ENCODE measurements around the gene ATAD3A. TPM values are rescaled to one million over a fixed set of nuclear protein-coding genes. Genes with fewer than 3 reads are reported as not detected.
A peak's percentile ranks its signal among the peaks of the same experiment; 100 is the strongest.

The ATAD3A gene
- total RNA-seq, 2 experiments from 2014 or later: 32.6 to 33.6 TPM

GRCh38 chr1:1534401-1535154 is 22.6 kb downstream of the ATAD3A start:
- H3K4me1 Mint-ChIP-seq: no peaks in the 10 kb centered on the region
- no peak for DNase-seq
- no peak for ATAC-seq (ENCODE audit: low read depth)
- peaks cover 4% of the 10 kb centered on the region for H3K9me3 Mint-ChIP-seq
- POLR2A ChIA-PET: no interaction called here
- H3K27me3 Mint-ChIP-seq: no peaks in the 10 kb centered on the region
- H3K4me3 Mint-ChIP-seq: no peak overlapping the region
- H3K36me3 Mint-ChIP-seq: peaks cover 16% of the 10 kb centered on the region
- H3K27ac Mint-ChIP-seq: no peak overlapping the region

- no peak for DNase-seq
- Mint-ChIP-seq H3K9me3 (peaks cover 4% of the 10 kb centered on the region), H3K27me3 (no peaks in the 10 kb centered on the region), H3K4me1 (no peaks in the 10 kb centered on the region), H3K36me3 (peaks cover 8% of the 10 kb centered on the region), H3K4me3 (no peak overlapping the region), H3K27ac (no peak overlapping the region)
- no peak for ATAC-seq (ENCODE audit: low read depth)
- POLR2A ChIA-PET: no interaction called here
These were observed 23.4 kb downstream of the ATAD3A start for GRCh38 chr1:1535201-1536018.

- no peaks in the 10 kb centered on the region for H3K4me1 Mint-ChIP-seq
- POLR2A ChIA-PET: interaction anchor here (1.1 kb wide), 1 partner anchor 11 kb away, joined by 3 read pairs; no protein-coding TSS in a partner anchor
- no peaks in the 10 kb centered on the region for H3K27me3 Mint-ChIP-seq
- H3K27ac Mint-ChIP-seq: no peak overlapping the region
- peaks cover 5% of the 10 kb centered on the region for H3K36me3 Mint-ChIP-seq
- H3K9me3 Mint-ChIP-seq: peaks cover 4% of the 10 kb centered on the region
- H3K4me3 Mint-ChIP-seq: no peak overlapping the region
- DNase-seq (no peak), ATAC-seq (ENCODE audit: low read depth) (no peak)
These were observed 24.3 kb downstream of the ATAD3A start for GRCh38 chr1:1536019-1536937.

GRCh38 chr1:1536938-1537546 is 25.1 kb downstream of the ATAD3A start:
- DNase-seq: no peak
- H3K9me3 Mint-ChIP-seq: peaks cover 1% of the 10 kb centered on the region
- no peaks in the 10 kb centered on the region for H3K4me1 Mint-ChIP-seq
- no peak for ATAC-seq (ENCODE audit: low read depth)
- H3K27me3 Mint-ChIP-seq: no peaks in the 10 kb centered on the region
- no peak overlapping the region for H3K4me3 Mint-ChIP-seq
- H3K27ac Mint-ChIP-seq: no peak overlapping the region
- H3K36me3 Mint-ChIP-seq: peaks cover 3% of the 10 kb centered on the region
- POLR2A ChIA-PET: interaction anchor here (1.1 kb wide), 1 partner anchor 10 kb away, joined by 3 read pairs; no protein-coding TSS in a partner anchor

- Mint-ChIP-seq H3K4me1 (no peaks in the 10 kb centered on the region), H3K4me3 (no peak overlapping the region), H3K9me3 (no peaks in the 10 kb centered on the region), H3K27ac (no peak overlapping the region), H3K36me3 (peaks cover 2% of the 10 kb centered on the region), H3K27me3 (no peaks in the 10 kb centered on the region)
- ATAC-seq (ENCODE audit: low read depth) (no peak), DNase-seq (no peak)
- POLR2A ChIA-PET: interaction anchor here (1.1 kb wide), 1 partner anchor 9 kb away, joined by 3 read pairs; no protein-coding TSS in a partner anchor
These were observed 25.8 kb downstream of the ATAD3A start for GRCh38 chr1:1537626-1538250.

GRCh38 chr1:1538334-1538733 is 26.4 kb downstream of the ATAD3A start:
- no peak for DNase-seq
- Mint-ChIP-seq H3K27me3 (no peaks in the 10 kb centered on the region), H3K4me3 (no peak overlapping the region), H3K4me1 (no peaks in the 10 kb centered on the region), H3K27ac (no peak overlapping the region), H3K9me3 (no peaks in the 10 kb centered on the region), H3K36me3 (peaks cover 2% of the 10 kb centered on the region)
- ATAC-seq (ENCODE audit: low read depth): no peak
- POLR2A ChIA-PET: no interaction called here

- POLR2A ChIA-PET: interaction anchor here (0.6 kb wide), 1 partner anchor 14 kb away, joined by 5 read pairs; no protein-coding TSS in a partner anchor
- H3K36me3 Mint-ChIP-seq: peaks cover 2% of the 10 kb centered on the region
- no peaks in the 10 kb centered on the region for H3K9me3 Mint-ChIP-seq
- H3K27ac Mint-ChIP-seq: no peak overlapping the region
- no peak overlapping the region for H3K4me3 Mint-ChIP-seq
- ATAC-seq (ENCODE audit: low read depth): no peak
- no peaks in the 10 kb centered on the region for H3K4me1 Mint-ChIP-seq
- H3K27me3 Mint-ChIP-seq: no peaks in the 10 kb centered on the region
- no peak for DNase-seq
These were observed 27.0 kb downstream of the ATAD3A start for GRCh38 chr1:1538989-1539309.

- Mint-ChIP-seq H3K4me1 (no peaks in the 10 kb centered on the region), H3K4me3 (peak overlapping the region; percentile 53), H3K9me3 (no peaks in the 10 kb centered on the region), H3K36me3 (peaks cover 2% of the 10 kb centered on the region), H3K27me3 (no peaks in the 10 kb centered on the region), H3K27ac (no peak overlapping the region)
- POLR2A ChIA-PET: interaction anchor here (0.6 kb wide), 1 partner anchor 13 kb away, joined by 5 read pairs; no protein-coding TSS in a partner anchor
- ATAC-seq (ENCODE audit: low read depth): no peak
- no peak for DNase-seq
These were observed 27.5 kb downstream of the ATAD3A start for GRCh38 chr1:1539310-1540089.

- Mint-ChIP-seq H3K27ac (no peak within 1 kb of the TSS), H3K9me3 (no peaks in the 10 kb centered on the region), H3K4me1 (no peaks in the 10 kb centered on the region), H3K4me3 (peak within 1 kb of the TSS; percentile 53), H3K27me3 (no peaks in the 10 kb centered on the region), H3K36me3 (peaks cover 3% of the 10 kb centered on the region)
- ATAC-seq (ENCODE audit: low read depth): peak; percentile 48
- peak; percentile 62 for DNase-seq
- POLR2A ChIA-PET: no interaction called here
These were observed 28.3 kb downstream of the ATAD3A start, which contains the start of gene TMEM240 for GRCh38 chr1:1540090-1540817. TMEM240 (minus strand) TSS chr1:1540624; CDS start chr1:1540346, 278 bp downstream.

- no peak overlapping the region for H3K27ac Mint-ChIP-seq
- POLR2A ChIA-PET: no interaction called here
- no peaks in the 10 kb centered on the region for H3K27me3 Mint-ChIP-seq
- peaks cover 3% of the 10 kb centered on the region for H3K36me3 Mint-ChIP-seq
- no peak for DNase-seq
- no peak overlapping the region for H3K4me3 Mint-ChIP-seq
- no peaks in the 10 kb centered on the region for H3K4me1 Mint-ChIP-seq
- no peak for ATAC-seq (ENCODE audit: low read depth)
- no peaks in the 10 kb centered on the region for H3K9me3 Mint-ChIP-seq
These were observed 29.1 kb downstream of the ATAD3A start for GRCh38 chr1:1540818-1541628.

Measured in activated naive CD8-positive, alpha-beta T cell treated with anti-CD3 and anti-CD28 coated beads, Interleukin-2, amount 10 ng/mL, durations not matched to agents 7 days and 5 days (primary cell).